Sigmoid colon (tissue), 4 donors: Measurements from ENCODE around the gene RNF39.

Source experiments
- POLR2A ChIP-seq, 2 donors: fragments of 450-650 bp; IDR thresholded peaks; one replicate each; pipeline ENCODE4 v1.6.1; 2016; ENCODE audit warnings: antibody characterized with exemption in 2 of 2, mild to moderate bottlenecking in 2 of 2, moderate library complexity in 2 of 2
- POLR2AphosphoS5 ChIP-seq, 4 donors: sonication (generic); formaldehyde crosslinking; IDR thresholded peaks; one replicate each; pipeline ENCODE4 v1.6.1; 2017; ENCODE audit warnings: antibody characterized with exemption in 4 of 4
- TF ChIP-seq, protein P1 (sequence below), 4 experiments: fragments of 450-650 bp in 3 of 4; fragments of 200-600 bp in 1 of 4; IDR thresholded peaks; one replicate each; pipeline ENCODE4 v1.5.1; 2016 to 2019; ENCODE audit warnings: antibody characterized with exemption in 4 of 4, mild to moderate bottlenecking in 3 of 4, moderate library complexity in 2 of 4

DNA sequence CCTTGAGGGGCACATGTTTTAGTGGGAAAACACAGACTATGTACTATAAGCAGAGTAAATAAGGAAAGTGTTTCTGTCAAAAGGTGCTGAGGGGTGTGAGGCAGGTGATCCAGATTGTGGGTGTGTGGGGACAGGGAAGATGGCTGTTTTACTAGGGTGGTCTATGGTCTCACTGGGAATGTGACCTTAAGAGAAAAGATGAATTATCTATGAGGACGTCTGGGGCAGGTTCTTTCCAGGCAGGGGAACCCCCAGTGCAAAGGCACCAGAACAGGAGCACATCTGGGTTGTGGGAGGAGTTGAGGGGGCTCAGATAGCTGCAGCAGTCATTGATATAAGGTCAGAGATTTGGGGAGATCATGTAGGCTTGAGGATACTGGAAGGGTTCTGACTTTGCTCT is 32.7 kb downstream of the RNF39 start:
- no peak for TF ChIP-seq POLR2A (IDR thresholded peaks at IDR 0.05)
- TF ChIP-seq, protein P1, sequence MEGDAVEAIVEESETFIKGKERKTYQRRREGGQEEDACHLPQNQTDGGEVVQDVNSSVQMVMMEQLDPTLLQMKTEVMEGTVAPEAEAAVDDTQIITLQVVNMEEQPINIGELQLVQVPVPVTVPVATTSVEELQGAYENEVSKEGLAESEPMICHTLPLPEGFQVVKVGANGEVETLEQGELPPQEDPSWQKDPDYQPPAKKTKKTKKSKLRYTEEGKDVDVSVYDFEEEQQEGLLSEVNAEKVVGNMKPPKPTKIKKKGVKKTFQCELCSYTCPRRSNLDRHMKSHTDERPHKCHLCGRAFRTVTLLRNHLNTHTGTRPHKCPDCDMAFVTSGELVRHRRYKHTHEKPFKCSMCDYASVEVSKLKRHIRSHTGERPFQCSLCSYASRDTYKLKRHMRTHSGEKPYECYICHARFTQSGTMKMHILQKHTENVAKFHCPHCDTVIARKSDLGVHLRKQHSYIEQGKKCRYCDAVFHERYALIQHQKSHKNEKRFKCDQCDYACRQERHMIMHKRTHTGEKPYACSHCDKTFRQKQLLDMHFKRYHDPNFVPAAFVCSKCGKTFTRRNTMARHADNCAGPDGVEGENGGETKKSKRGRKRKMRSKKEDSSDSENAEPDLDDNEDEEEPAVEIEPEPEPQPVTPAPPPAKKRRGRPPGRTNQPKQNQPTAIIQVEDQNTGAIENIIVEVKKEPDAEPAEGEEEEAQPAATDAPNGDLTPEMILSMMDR (IDR thresholded peaks at IDR 0.05): no peak
- no peak for TF ChIP-seq POLR2AphosphoS5 (IDR thresholded peaks at IDR 0.05)
